Brain microvascular endothelial cell (primary cell): ENCODE results near the gene AKR1C8.
"Not testable (repeated sequence)": the region's sequence is repeated elsewhere in the genome, so short reads cannot be mapped to it uniquely, and the experiment has no call there.

Source experiments
- DNase-seq: peaks from one replicate; pipeline ENCODE4 v3.0.0-alpha.2; 2020
- H3K27ac ChIP-seq: fragments of 250-450 bp; sonication (Bioruptor Pico); 2 replicates; pipeline ENCODE4 v1.5.1; 2020; ENCODE audit warnings: mild to moderate bottlenecking, moderate library complexity
- H3K27me3 ChIP-seq: fragments of 250-450 bp; sonication (Bioruptor Pico); replicated peaks from 2 replicates; pipeline ENCODE4 v1.5.1; 2020; ENCODE audit warnings: mild to moderate bottlenecking
- H3K36me3 ChIP-seq: fragments of 250-450 bp; sonication (Bioruptor Pico); replicated peaks from 2 replicates; pipeline ENCODE4 v1.5.1; 2020; ENCODE audit warnings: mild to moderate bottlenecking
- H3K4me3 ChIP-seq: 2 replicates; pipeline ENCODE4 v1.5.1; 2011; ENCODE audit warnings: low read depth, mild to moderate bottlenecking, control low read depth, low read length, moderate library complexity
- CTCF ChIP-seq: IDR thresholded peaks from 2 replicates; pipeline ENCODE4 v1.5.1; 2011; ENCODE audit warnings: low read depth, mild to moderate bottlenecking, moderate library complexity, low read length, control low read depth, inconsistent platforms; ENCODE audit errors: missing control alignments
- in situ Hi-C: cut with HindIII; loops from 2 replicates; pipeline ENCODE4 v1.10.0; 2017; ENCODE audit warnings: low sequenced_read_pairs, low pct_ligation_motif_present

The AKR1C8 gene

DNA sequence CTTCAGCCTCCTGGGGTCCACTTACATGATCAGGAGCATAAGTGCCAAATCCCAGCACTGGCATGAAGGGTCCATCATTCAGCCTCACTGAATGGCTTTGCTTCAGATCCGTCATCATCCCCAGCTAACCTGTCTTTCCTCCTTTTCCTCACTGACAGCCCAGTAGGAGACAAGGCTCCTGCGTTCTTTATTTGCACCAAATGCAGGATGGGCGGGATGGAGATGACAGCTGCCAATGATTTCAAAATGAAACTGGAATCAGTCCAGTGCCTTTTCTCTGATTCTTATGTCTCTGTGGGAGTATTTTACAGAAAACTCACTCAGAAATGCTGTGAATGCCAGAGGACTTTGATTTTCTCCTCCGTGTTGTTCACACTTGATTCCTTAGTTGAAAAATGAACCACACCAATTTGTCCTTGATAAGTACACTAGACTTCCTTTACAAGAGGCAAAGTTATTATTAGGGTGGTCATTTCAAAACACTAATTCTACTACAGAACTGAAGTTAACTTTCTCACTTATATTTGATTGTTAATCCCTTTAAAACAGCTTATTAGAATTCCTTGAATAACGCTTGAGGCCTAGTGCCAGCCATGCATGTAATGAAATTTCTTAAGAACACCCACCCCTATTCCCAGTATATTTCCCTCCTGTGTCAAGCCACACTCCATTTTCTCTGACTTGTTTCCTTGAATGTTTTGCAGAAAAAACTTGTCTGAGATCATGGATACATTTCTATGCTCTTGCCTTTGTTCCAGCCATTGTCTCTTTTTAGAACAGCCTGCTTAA, at the start of gene AKR1C8:
AKR1C8 (minus strand) TSS at position 164 of the 789 bp plus-strand sequence; CDS start at position 118, 46 bp downstream.
- H3K36me3 ChIP-seq: no peaks in the 10 kb centered on the region
- in situ Hi-C loops: no loop called here
- DNase-seq: no peak
- no peak for TF ChIP-seq CTCF
- H3K27ac ChIP-seq: no peak within 1 kb of the TSS
- no peak within 1 kb of the TSS for H3K4me3 ChIP-seq
- no peaks in the 10 kb centered on the region for H3K27me3 ChIP-seq

- H3K36me3 ChIP-seq: no peaks in the 10 kb centered on the region
- in situ Hi-C loops: no loop called here
- no peak for DNase-seq
- no peaks in the 10 kb centered on the region for H3K27me3 ChIP-seq
- no peak for TF ChIP-seq CTCF
- H3K27ac ChIP-seq: no peak overlapping the region
- H3K4me3 ChIP-seq: no peak overlapping the region
Observed at GRCh38 chr10:5234106-5234860, 49.3 kb upstream of the AKR1C8 start.

DNA sequence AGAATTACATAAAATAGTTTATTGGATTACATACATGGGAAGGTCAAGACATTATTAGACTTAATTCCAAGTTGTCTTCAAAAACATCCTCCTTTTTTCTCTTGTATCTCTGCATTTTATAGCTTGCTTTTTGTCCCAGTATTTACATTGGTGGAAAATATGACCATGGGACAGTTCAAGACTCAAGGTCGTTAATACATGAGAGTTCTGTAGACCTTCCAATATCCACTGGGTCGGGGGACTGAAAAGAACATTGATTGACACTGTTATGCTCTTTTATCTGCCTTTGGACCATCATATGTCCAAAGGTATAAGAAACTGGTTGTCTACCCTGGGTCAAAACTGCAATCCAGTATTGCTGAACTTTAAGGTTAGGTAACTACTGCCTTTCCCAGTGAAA, 48.4 kb upstream of the AKR1C8 start:
- in situ Hi-C loops: no loop called here
- Histone ChIP-seq H3K27me3 (no peaks in the 10 kb centered on the region), H3K36me3 (no peaks in the 10 kb centered on the region), H3K4me3 (no peak overlapping the region), H3K27ac (no peak overlapping the region)
- DNase-seq: no peak
- no peak for TF ChIP-seq CTCF

DNA sequence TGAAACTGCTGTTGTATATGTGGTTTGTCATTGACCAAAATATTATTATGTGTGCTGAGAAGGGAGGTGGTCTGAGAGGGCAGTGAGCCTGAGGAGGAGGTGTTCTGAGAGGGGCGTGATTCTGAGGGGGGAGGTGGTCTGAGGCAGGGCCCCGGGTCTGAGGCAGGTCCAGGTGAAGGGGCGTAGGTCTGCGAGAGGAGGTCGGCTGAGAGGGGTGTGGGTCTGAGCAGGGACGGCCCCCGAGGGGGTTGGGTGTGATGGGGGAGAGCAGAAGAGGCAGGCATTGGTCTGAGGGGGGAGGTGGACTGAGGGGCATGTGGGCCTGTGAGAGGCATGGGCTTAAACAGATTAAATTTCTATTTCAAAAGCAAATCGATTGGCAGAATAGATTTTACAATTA, 44.1 kb upstream of the AKR1C8 start:
- in situ Hi-C loops: no loop called here
- Histone ChIP-seq H3K36me3 (no peaks in the 10 kb centered on the region), H3K4me3 (no peak overlapping the region), H3K27me3 (no peaks in the 10 kb centered on the region), H3K27ac (no peak overlapping the region)
- no peak for DNase-seq
- TF ChIP-seq CTCF: no peak

- DNase-seq, H3K4me3 ChIP-seq, H3K27me3 ChIP-seq, H3K36me3 ChIP-seq, in situ Hi-C loops, H3K27ac ChIP-seq: not testable (repeated sequence)
Observed at GRCh38 chr10:5222942-5223341, 38.0 kb upstream of the AKR1C8 start.

GRCh38 chr10:5219262-5219661, 34.3 kb upstream of the AKR1C8 start:
- no peak for TF ChIP-seq CTCF
- Histone ChIP-seq H3K36me3 (no peaks in the 10 kb centered on the region), H3K27ac (no peak overlapping the region), H3K27me3 (no peaks in the 10 kb centered on the region), H3K4me3 (no peak overlapping the region)
- no peak for DNase-seq
- in situ Hi-C loops: no loop called here
